SK-N-SH treated with all-trans-retinoic acid at 6 μM for 48 hours (cell line): ENCODE data around the gene APIP.

Experiments used
- ZFP30 ChIP-seq: fragments of 450-650 bp; formaldehyde crosslinking; IDR thresholded peaks from 2 replicates; pipeline ENCODE4 v1.5.0; 2022; ENCODE audit warnings: mild to moderate bottlenecking, moderate library complexity
- TF ChIP-seq, protein P1 (sequence below): fragments of 250-450 bp; sonication (Bioruptor Pico); IDR thresholded peaks from 2 replicates; pipeline ENCODE4 v1.8.0; 2020; ENCODE audit warnings: mild to moderate bottlenecking, moderate library complexity, borderline replicate concordance
- TF ChIP-seq, protein P2 (sequence below): fragments of 250-450 bp; sonication (Bioruptor Pico); IDR thresholded peaks from 2 replicates; pipeline ENCODE4 v1.5.1; 2020; ENCODE audit warnings: low read depth, mild to moderate bottlenecking, moderate library complexity

DNA sequence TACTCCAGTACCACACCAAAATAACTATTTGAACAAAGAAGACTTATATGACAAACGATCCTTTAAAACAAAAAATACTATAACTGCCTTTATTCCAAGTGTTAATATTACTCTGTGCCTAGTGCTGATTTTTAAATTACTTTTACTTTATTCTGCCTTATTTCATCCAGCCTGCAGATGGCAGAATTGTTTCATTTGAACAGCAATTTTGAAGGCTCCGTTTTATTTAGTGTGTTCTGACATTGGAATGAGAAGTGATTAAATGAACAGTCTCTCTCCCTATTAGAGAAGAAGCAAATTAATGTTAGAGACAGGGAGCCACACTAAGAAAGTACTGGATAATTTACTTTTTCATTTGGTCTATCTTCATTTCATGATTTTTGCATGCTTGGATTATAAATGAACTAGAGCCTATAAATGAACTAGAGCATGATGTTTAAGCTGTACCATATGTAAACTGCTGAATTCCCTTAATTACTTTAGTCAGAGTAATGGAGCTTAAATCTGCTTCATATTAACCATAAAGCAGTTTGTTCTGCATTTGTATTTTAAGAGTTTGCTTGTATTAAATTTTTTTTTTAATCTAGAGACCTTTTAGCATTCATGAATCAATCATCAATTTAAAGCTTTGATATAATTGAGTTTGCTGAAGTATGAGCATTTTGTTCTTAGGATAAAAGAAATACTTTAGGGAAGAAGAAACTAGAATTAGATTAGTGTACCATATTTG is 10.1 kb upstream of the APIP start:
- TF ChIP-seq, protein P1, sequence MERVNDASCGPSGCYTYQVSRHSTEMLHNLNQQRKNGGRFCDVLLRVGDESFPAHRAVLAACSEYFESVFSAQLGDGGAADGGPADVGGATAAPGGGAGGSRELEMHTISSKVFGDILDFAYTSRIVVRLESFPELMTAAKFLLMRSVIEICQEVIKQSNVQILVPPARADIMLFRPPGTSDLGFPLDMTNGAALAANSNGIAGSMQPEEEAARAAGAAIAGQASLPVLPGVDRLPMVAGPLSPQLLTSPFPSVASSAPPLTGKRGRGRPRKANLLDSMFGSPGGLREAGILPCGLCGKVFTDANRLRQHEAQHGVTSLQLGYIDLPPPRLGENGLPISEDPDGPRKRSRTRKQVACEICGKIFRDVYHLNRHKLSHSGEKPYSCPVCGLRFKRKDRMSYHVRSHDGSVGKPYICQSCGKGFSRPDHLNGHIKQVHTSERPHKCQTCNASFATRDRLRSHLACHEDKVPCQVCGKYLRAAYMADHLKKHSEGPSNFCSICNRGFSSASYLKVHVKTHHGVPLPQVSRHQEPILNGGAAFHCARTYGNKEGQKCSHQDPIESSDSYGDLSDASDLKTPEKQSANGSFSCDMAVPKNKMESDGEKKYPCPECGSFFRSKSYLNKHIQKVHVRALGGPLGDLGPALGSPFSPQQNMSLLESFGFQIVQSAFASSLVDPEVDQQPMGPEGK (CRISPR knock-in tag): no peak
- TF ChIP-seq ZFP30: no peak
- TF ChIP-seq, protein P2, sequence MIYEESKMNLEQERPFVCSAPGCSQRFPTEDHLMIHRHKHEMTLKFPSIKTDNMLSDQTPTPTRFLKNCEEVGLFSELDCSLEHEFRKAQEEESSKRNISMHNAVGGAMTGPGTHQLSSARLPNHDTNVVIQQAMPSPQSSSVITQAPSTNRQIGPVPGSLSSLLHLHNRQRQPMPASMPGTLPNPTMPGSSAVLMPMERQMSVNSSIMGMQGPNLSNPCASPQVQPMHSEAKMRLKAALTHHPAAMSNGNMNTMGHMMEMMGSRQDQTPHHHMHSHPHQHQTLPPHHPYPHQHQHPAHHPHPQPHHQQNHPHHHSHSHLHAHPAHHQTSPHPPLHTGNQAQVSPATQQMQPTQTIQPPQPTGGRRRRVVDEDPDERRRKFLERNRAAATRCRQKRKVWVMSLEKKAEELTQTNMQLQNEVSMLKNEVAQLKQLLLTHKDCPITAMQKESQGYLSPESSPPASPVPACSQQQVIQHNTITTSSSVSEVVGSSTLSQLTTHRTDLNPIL (CRISPR knock-in tag): no peak
